T-helper 2 cell treated with Interferon-gamma antibody and Interleukin-4, amounts not matched to agents 5 μg/mL and 100 μg/mL, for 36 hours (primary cell): ENCODE measurements around the gene ARSI.

Experiments
- DNase-seq: peaks from one replicate; pipeline ENCODE4 v3.0.0; 2021; ENCODE audit warnings: low spot score
- H3K27ac Mint-ChIP-seq: one replicate; pipeline ENCODE4 v1.8.0; 2021; ENCODE audit warnings: mild to moderate bottlenecking, mixed read lengths
- H3K27me3 Mint-ChIP-seq: one replicate; pipeline ENCODE4 v1.8.0; 2021; ENCODE audit warnings: low read depth, mixed read lengths
- H3K36me3 Mint-ChIP-seq: one replicate; pipeline ENCODE4 v1.8.0; 2021; ENCODE audit warnings: low read depth, mixed read lengths
- H3K4me1 Mint-ChIP-seq: one replicate; pipeline ENCODE4 v1.8.0; 2021; ENCODE audit warnings: low read depth, mixed read lengths
- H3K4me3 Mint-ChIP-seq: one replicate; pipeline ENCODE4 v1.8.0; 2022; ENCODE audit warnings: mild to moderate bottlenecking, moderate library complexity, mixed read lengths
- H3K9me3 Mint-ChIP-seq: one replicate; pipeline ENCODE4 v1.8.0; 2021; ENCODE audit warnings: mixed read lengths

Gene ARSI

GRCh38 chr5:150265870-150266383 lies 36.8 kb downstream of the ARSI start:
- Mint-ChIP-seq H3K36me3 (no peaks in the 10 kb centered on the region), H3K4me1 (no peaks in the 10 kb centered on the region), H3K4me3 (no peak overlapping the region), H3K27me3 (peaks cover 2% of the 10 kb centered on the region), H3K27ac (no peak overlapping the region), H3K9me3 (no peaks in the 10 kb centered on the region)
- DNase-seq = no peak

GRCh38 chr5:150264667-150265603 lies 37.8 kb downstream of the ARSI start:
- no peak overlapping the region for H3K4me3 Mint-ChIP-seq
- H3K27ac Mint-ChIP-seq = no peak overlapping the region
- DNase-seq = no peak
- no peaks in the 10 kb centered on the region for H3K36me3 Mint-ChIP-seq
- H3K27me3 Mint-ChIP-seq = peaks cover 2% of the 10 kb centered on the region
- H3K4me1 Mint-ChIP-seq = no peaks in the 10 kb centered on the region
- H3K9me3 Mint-ChIP-seq = no peaks in the 10 kb centered on the region

- Mint-ChIP-seq H3K4me1 (no peaks in the 10 kb centered on the region), H3K27me3 (peaks cover 2% of the 10 kb centered on the region), H3K4me3 (no peak overlapping the region), H3K27ac (no peak overlapping the region), H3K9me3 (no peaks in the 10 kb centered on the region), H3K36me3 (no peaks in the 10 kb centered on the region)
- DNase-seq = no peak
Measured at GRCh38 chr5:150263801-150264621, 38.7 kb downstream of the ARSI start.

GRCh38 chr5:150263375-150263775 lies 39.3 kb downstream of the ARSI start:
- Mint-ChIP-seq H3K36me3 (no peaks in the 10 kb centered on the region), H3K27ac (no peak overlapping the region), H3K4me1 (no peaks in the 10 kb centered on the region), H3K9me3 (no peaks in the 10 kb centered on the region), H3K4me3 (no peak overlapping the region), H3K27me3 (peaks cover 2% of the 10 kb centered on the region)
- DNase-seq = no peak

- Mint-ChIP-seq H3K27me3 (peaks cover 2% of the 10 kb centered on the region), H3K36me3 (no peaks in the 10 kb centered on the region), H3K4me3 (no peak overlapping the region), H3K27ac (no peak overlapping the region), H3K4me1 (no peaks in the 10 kb centered on the region), H3K9me3 (no peaks in the 10 kb centered on the region)
- DNase-seq = no peak
Measured at GRCh38 chr5:150262502-150262901, 40.2 kb downstream of the ARSI start.

- Mint-ChIP-seq H3K27me3 (peaks cover 2% of the 10 kb centered on the region), H3K4me3 (no peak overlapping the region), H3K9me3 (no peaks in the 10 kb centered on the region), H3K4me1 (no peaks in the 10 kb centered on the region), H3K36me3 (no peaks in the 10 kb centered on the region), H3K27ac (no peak overlapping the region)
- DNase-seq = no peak
Measured at GRCh38 chr5:150261231-150261630, 41.5 kb downstream of the ARSI start.

GRCh38 chr5:150258130-150258529 lies 44.6 kb downstream of the ARSI start:
- Mint-ChIP-seq H3K4me1 (no peaks in the 10 kb centered on the region), H3K4me3 (no peak overlapping the region), H3K27me3 (no peaks in the 10 kb centered on the region), H3K9me3 (no peaks in the 10 kb centered on the region), H3K36me3 (no peaks in the 10 kb centered on the region), H3K27ac (no peak overlapping the region)
- DNase-seq = no peak

- H3K36me3 Mint-ChIP-seq = no peaks in the 10 kb centered on the region
- H3K9me3 Mint-ChIP-seq = no peaks in the 10 kb centered on the region
- no peaks in the 10 kb centered on the region for H3K27me3 Mint-ChIP-seq
- H3K27ac Mint-ChIP-seq = no peak overlapping the region
- no peak for DNase-seq
- no peaks in the 10 kb centered on the region for H3K4me1 Mint-ChIP-seq
- H3K4me3 Mint-ChIP-seq = no peak overlapping the region
Measured at GRCh38 chr5:150257424-150257823, 45.3 kb downstream of the ARSI start.

- no peaks in the 10 kb centered on the region for H3K9me3 Mint-ChIP-seq
- H3K36me3 Mint-ChIP-seq = no peaks in the 10 kb centered on the region
- no peak overlapping the region for H3K4me3 Mint-ChIP-seq
- no peak for DNase-seq
- no peaks in the 10 kb centered on the region for H3K4me1 Mint-ChIP-seq
- no peaks in the 10 kb centered on the region for H3K27me3 Mint-ChIP-seq
- H3K27ac Mint-ChIP-seq = no peak overlapping the region
Measured at GRCh38 chr5:150256410-150257064, 46.2 kb downstream of the ARSI start.

- no peaks in the 10 kb centered on the region for H3K27me3 Mint-ChIP-seq
- no peak for DNase-seq
- no peaks in the 10 kb centered on the region for H3K4me1 Mint-ChIP-seq
- no peaks in the 10 kb centered on the region for H3K9me3 Mint-ChIP-seq
- no peak overlapping the region for H3K27ac Mint-ChIP-seq
- H3K36me3 Mint-ChIP-seq = no peaks in the 10 kb centered on the region
- H3K4me3 Mint-ChIP-seq = no peak overlapping the region
Measured at GRCh38 chr5:150255659-150256409, 46.9 kb downstream of the ARSI start.

- Mint-ChIP-seq H3K27ac (no peak overlapping the region), H3K4me3 (no peak overlapping the region), H3K4me1 (no peaks in the 10 kb centered on the region), H3K9me3 (no peaks in the 10 kb centered on the region), H3K36me3 (no peaks in the 10 kb centered on the region), H3K27me3 (no peaks in the 10 kb centered on the region)
- no peak for DNase-seq
Measured at GRCh38 chr5:150254774-150255173, 47.9 kb downstream of the ARSI start.

GRCh38 chr5:150254363-150254762 lies 48.3 kb downstream of the ARSI start:
- Mint-ChIP-seq H3K4me1 (no peaks in the 10 kb centered on the region), H3K9me3 (no peaks in the 10 kb centered on the region)

GRCh38 chr5:150253416-150254208 lies 49.1 kb downstream of the ARSI start:
- H3K9me3 Mint-ChIP-seq = no peaks in the 10 kb centered on the region
- H3K36me3 Mint-ChIP-seq = no peaks in the 10 kb centered on the region
- no peak for DNase-seq
- H3K27me3 Mint-ChIP-seq = no peaks in the 10 kb centered on the region
- H3K4me3 Mint-ChIP-seq = no peak overlapping the region
- no peaks in the 10 kb centered on the region for H3K4me1 Mint-ChIP-seq
- no peak overlapping the region for H3K27ac Mint-ChIP-seq

More at GRCh38 chr5:150254363-150254762, 48.3 kb downstream of the ARSI start:
- H3K4me3 Mint-ChIP-seq = no peak overlapping the region
- no peak overlapping the region for H3K27ac Mint-ChIP-seq
- H3K27me3 Mint-ChIP-seq = no peaks in the 10 kb centered on the region
- DNase-seq = no peak
- H3K36me3 Mint-ChIP-seq = no peaks in the 10 kb centered on the region
